GM13976 (cell line): ENCODE results near the gene SPHK1.
A peak's percentile ranks its signal among the peaks of the same experiment; 100 is the strongest.

Experiments
- DNase-seq: peaks from one replicate; pipeline ENCODE4 v3.0.0; 2012; ENCODE audit warnings: low spot score
- in situ Hi-C: fragments of 300-500 bp; cut with MboI; formaldehyde crosslinking; loops from one replicate; pipeline ENCODE4 v1.12.0; 2022; ENCODE audit warnings: low sequenced_read_pairs, mixed read lengths, inconsistent platforms; ENCODE audit not compliant: unreplicated experiment
- TF ChIP-seq, protein P1 (sequence below): IDR thresholded peaks from 2 replicates; pipeline ENCODE4 v1.5.1; 2012; ENCODE audit warnings: borderline replicate concordance, mild to moderate bottlenecking; ENCODE audit not compliant: insufficient read depth; ENCODE audit errors: extremely low read depth, missing control alignments, control extremely low read depth

Gene SPHK1

DNA sequence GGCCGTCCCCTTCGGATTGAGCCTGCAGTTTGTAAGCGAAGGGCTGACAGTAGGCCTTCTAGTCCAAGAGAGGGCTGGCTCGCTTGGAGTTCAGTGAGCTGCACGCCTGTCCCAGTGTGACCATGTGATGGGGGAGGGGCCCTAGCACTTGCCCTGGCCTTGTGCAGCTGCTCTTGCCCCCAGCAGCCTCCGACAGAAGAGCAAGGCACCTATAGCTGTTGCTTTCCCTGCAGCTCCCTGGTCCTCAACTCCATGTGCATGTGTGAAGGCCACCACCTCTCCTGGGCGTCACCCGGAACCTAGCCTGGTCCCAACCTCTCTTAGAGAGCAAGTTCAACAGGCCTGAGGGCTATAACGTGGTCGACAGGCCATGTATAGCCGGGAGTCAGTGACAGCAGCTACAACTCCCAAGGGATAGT, 5.6 kb downstream of the SPHK1 start:
- TF ChIP-seq, protein P1, sequence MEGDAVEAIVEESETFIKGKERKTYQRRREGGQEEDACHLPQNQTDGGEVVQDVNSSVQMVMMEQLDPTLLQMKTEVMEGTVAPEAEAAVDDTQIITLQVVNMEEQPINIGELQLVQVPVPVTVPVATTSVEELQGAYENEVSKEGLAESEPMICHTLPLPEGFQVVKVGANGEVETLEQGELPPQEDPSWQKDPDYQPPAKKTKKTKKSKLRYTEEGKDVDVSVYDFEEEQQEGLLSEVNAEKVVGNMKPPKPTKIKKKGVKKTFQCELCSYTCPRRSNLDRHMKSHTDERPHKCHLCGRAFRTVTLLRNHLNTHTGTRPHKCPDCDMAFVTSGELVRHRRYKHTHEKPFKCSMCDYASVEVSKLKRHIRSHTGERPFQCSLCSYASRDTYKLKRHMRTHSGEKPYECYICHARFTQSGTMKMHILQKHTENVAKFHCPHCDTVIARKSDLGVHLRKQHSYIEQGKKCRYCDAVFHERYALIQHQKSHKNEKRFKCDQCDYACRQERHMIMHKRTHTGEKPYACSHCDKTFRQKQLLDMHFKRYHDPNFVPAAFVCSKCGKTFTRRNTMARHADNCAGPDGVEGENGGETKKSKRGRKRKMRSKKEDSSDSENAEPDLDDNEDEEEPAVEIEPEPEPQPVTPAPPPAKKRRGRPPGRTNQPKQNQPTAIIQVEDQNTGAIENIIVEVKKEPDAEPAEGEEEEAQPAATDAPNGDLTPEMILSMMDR, result no peak
- in situ Hi-C loops, result loop anchor here (10.0 kb wide), 1 partner anchor 275 kb away; no protein-coding TSS in a partner anchor
- no peak for DNase-seq

DNA sequence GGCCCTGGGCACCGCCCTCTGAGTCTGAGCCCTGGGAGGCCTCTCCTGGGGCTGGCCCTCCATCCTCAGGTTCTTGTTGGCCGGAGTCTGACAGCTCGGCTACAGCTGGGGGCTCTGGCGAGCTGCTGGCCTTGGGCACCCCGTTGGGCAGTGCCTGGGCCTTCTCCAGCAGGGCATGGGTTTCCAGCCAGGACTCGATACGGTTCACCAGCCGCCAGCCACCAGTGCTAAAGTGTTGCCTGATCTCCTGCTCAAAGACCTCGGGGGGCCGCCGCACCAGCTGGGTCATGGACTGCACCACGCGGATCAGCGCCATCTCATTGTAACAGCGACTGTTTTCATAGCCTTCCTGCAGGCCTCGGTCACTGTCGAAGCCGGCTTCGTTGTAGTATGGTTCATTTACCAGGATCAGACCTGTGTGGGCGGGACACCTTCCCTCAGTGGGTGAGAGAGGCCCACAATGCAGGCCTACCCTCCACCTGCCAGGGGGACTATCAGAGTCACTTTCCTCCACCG, 6.8 kb downstream of the SPHK1 start:
- DNase-seq, result no peak
- TF ChIP-seq, protein P1, result no peak
- in situ Hi-C loops, result loop anchor here (10.0 kb wide), 1 partner anchor 276 kb away; no protein-coding TSS in a partner anchor

DNA sequence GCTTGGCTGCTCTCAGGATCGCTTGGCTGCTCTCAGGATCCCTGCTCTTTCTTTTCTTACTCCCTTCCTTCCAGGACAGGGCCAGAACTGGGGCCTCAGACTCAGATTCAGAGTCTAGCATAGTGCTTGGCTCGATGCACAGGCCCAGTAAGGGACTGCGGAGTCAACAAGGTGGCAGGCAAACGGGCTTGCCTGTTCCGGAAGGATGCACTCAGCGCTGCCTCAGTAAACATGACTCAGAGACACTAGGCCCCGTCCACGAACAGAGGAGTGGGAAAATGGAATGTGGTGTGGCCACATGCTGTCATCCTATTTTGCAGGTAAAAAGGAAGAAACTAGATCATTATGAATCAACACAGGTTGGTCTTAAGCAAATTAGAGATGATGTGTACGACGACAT, 9.8 kb downstream of the SPHK1 start:
- in situ Hi-C loops, result loop anchor here (10.0 kb wide), 1 partner anchor 279 kb away; no protein-coding TSS in a partner anchor

DNA sequence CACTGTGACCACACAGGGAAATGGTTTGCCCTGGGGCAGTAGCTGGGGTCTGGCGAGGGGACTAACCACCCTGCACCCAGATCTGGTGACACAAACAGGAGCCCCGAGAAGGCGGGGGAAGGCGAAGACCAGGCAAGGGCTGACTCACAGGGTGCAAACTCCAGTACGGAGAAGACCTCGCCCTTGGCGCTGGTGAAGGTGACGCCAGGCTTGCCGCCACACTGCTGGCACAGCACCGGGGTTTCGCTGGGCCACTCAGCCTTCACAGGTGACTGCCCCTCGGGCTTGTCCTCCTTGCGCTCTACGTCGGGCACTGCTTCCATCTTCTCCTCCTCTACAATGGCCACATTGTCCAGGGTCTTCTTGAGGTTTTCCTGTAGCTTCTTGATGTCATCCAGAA, 11.6 kb downstream of the SPHK1 start:
- in situ Hi-C loops, result loop anchor here (10.0 kb wide), 1 partner anchor 281 kb away; no protein-coding TSS in a partner anchor
- TF ChIP-seq, protein P1, result no peak
- no peak for DNase-seq

More for the DNA sequence above, 9.8 kb downstream of the SPHK1 start:
- no peak for DNase-seq
- TF ChIP-seq, protein P1, result no peak

DNA sequence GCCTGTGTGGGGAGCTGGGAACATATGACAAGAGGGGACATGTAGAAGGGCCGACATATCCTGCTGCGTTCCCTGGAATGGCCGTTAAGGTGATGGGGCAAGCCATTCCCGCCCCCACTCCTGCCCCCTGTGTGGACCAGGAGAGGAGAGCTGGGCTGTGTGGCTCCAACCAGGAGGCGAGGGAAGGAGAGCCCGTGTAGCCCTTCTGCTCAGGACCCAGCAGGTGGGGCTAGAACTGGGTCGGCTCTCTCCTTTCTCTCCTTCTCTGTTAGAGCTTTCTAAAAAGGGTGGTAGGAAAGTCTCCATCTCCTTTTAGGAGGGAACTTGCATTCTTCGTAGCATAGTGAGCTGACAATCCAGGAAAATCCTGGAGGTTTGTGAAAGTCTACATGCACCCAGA, 12.8 kb downstream of the SPHK1 start:
- TF ChIP-seq, protein P1, result no peak
- no peak for DNase-seq
- in situ Hi-C loops, result loop anchor here (10.0 kb wide), 1 partner anchor 282 kb away; no protein-coding TSS in a partner anchor

DNA sequence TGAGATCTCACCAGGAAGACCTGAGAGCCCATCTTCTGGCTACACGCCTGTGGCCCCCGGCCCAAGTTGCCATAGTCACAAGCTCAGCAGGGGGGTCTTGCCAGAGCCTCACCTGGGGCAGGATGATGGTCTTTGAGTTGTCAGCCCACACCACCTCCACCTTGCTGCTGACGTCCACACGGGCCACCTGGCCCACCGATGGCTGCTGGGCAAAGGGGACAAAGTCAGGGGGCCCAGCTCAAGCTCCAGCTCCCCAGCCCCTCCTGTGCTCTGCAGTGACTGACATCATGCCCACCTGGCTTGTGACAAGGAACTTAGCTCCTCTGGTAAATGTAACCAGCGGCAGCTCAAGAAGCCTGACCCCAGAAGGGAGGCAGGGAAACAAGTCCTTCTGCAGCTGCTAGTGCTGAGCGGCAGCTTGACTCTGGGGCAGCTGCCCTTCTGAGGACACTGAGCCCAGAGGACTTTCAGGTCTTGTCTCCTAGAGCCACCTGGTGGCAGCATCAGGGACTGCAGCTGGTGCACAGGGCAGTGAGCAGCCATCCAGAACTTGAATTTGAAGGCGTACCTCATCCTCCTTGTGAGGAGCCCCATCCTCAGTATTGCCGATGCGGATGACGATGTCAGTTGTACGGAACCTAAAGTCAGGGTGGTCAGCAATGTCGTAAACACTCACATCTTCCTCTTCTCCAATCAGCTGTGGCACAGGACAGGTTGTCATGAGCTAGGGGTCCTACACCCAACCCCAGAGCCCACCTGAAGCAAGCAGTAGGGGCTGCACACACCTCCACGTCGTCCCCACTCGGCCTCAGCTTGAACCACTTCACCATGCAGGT, 13.5 kb downstream of the SPHK1 start:
- peak; percentile 90 for DNase-seq
- TF ChIP-seq, protein P1, result peak; percentile 95
- in situ Hi-C loops, result loop anchor here (10.0 kb wide), 1 partner anchor 283 kb away; no protein-coding TSS in a partner anchor
